IMR-90 (cell line): Measurements from ENCODE around the gene RHCE.

Experiments used
- BHLHE40 ChIP-seq: fragments of 150-350 bp; IDR thresholded peaks from 2 replicates; pipeline ENCODE4 v1.6.1; 2016; ENCODE audit warnings: mild to moderate bottlenecking, low read depth, low read length
- MXI1 ChIP-seq: IDR thresholded peaks from 2 replicates; pipeline ENCODE4 v1.6.1; 2012; ENCODE audit warnings: low read depth, mild to moderate bottlenecking, low read length, moderate library complexity, borderline replicate concordance
- POLR2A ChIP-seq: IDR thresholded peaks from 2 replicates; pipeline ENCODE4 v1.6.1; 2012; ENCODE audit warnings: mild to moderate bottlenecking, low read depth, low read length
- TF ChIP-seq, protein P1 (sequence below): conservative IDR thresholded peaks from 2 replicates; pipeline ENCODE4 v1.5.1; 2012; ENCODE audit warnings: mild to moderate bottlenecking, low read depth, low read length, improper control_type of control experiment

DNA sequence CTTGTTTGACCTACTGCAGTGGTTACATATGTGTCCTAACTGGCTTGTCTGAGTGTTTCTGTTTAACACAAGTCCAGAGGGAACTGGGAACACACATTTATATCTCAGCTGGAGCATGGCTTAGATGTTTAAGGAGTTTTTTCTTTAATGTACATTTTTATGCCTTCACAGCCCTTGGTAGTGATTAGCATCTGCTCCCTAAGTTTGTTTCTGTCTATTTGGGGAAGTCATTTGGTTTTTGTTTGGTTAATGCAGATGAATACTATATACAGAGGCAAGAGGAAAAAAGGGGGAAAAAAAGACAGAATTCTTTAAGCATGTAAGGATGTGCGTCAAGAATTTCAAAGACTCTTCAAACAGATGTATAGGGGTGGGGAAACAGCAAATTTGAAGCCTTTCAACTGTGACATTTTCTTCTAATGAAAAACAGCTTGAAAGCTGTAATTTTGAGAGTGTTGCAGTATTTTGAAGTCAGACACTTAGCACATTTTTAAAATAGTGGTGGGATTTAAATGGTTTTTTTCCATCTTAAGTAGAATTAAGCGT lies 25.4 kb upstream of the RHCE start:
- TF ChIP-seq, protein P1, sequence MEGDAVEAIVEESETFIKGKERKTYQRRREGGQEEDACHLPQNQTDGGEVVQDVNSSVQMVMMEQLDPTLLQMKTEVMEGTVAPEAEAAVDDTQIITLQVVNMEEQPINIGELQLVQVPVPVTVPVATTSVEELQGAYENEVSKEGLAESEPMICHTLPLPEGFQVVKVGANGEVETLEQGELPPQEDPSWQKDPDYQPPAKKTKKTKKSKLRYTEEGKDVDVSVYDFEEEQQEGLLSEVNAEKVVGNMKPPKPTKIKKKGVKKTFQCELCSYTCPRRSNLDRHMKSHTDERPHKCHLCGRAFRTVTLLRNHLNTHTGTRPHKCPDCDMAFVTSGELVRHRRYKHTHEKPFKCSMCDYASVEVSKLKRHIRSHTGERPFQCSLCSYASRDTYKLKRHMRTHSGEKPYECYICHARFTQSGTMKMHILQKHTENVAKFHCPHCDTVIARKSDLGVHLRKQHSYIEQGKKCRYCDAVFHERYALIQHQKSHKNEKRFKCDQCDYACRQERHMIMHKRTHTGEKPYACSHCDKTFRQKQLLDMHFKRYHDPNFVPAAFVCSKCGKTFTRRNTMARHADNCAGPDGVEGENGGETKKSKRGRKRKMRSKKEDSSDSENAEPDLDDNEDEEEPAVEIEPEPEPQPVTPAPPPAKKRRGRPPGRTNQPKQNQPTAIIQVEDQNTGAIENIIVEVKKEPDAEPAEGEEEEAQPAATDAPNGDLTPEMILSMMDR: no peak
- no peak for TF ChIP-seq MXI1
- TF ChIP-seq BHLHE40: no peak
- TF ChIP-seq POLR2A: no peak
